ENCODE data around the gene RETREG1.

GRCh38 chr5:16609412-16609811, 7.4 kb downstream of the RETREG1 start:
- TF ChIP-seq CTCF (IDR thresholded peaks at IDR 0.05): no peak
- no peak for TF ChIP-seq EZH2phosphoT487 (IDR thresholded peaks at IDR 0.05)

All from neural progenitor cell (in vitro differentiated cells).